Epithelial cell of esophagus (primary cell): ENCODE data around the gene AKT1S1.

Experiments used
- DNase-seq: peaks from one replicate; pipeline ENCODE4 v3.0.0; 2010; ENCODE audit warnings: low read depth
- H3K4me3 ChIP-seq: 2 replicates; pipeline ENCODE4 v1.5.1; 2011; ENCODE audit warnings: mild to moderate bottlenecking, low read length, control low read depth
- CTCF ChIP-seq: IDR thresholded peaks from 2 replicates; pipeline ENCODE4 v1.5.1; 2011; ENCODE audit warnings: low read depth, mild to moderate bottlenecking, low read length, control low read depth, inconsistent platforms; ENCODE audit not compliant: insufficient read depth; ENCODE audit errors: missing control alignments

The AKT1S1 gene

GRCh38 chr19:49912965-49913685 is 36.0 kb upstream of the AKT1S1 start:
- H3K4me3 ChIP-seq, result no peak overlapping the region
- no peak for TF ChIP-seq CTCF
- no peak for DNase-seq

GRCh38 chr19:49911381-49912145 is 34.4 kb upstream of the AKT1S1 start:
- TF ChIP-seq CTCF, result no peak
- DNase-seq, result no peak
- no peak overlapping the region for H3K4me3 ChIP-seq

- TF ChIP-seq CTCF, result no peak
- no peak overlapping the region for H3K4me3 ChIP-seq
- no peak for DNase-seq
Observed at GRCh38 chr19:49910179-49910578, 33.0 kb upstream of the AKT1S1 start.

- TF ChIP-seq CTCF, result no peak
- DNase-seq, result no peak
- no peak overlapping the region for H3K4me3 ChIP-seq
Observed at GRCh38 chr19:49908480-49909420, 31.6 kb upstream of the AKT1S1 start.

- no peak overlapping the region for H3K4me3 ChIP-seq
- no peak for TF ChIP-seq CTCF
- DNase-seq, result no peak
Observed at GRCh38 chr19:49907745-49908446, 30.7 kb upstream of the AKT1S1 start.

GRCh38 chr19:49906879-49907564 is 29.9 kb upstream of the AKT1S1 start:
- no peak for TF ChIP-seq CTCF
- DNase-seq, result no peak
- no peak overlapping the region for H3K4me3 ChIP-seq
